WTC11 (cell line): Measurements from ENCODE around the gene FOXC1. TPM values are rescaled to one million over a fixed set of nuclear protein-coding genes. Genes with fewer than 3 reads are reported as not detected.

Experiments used
- ATAC-seq: fragments of 200-7000 bp; cut with Tn5 transposase; 2 replicates; pipeline ENCODE4 v1.10.0; 2021; ENCODE audit warnings: mild to moderate bottlenecking, moderate library complexity
- CTCF ChIA-PET: fragments of 300-600 bp; sonication (Branson Sonifier 250); formaldehyde crosslinking; loops from one replicate; lab custom pipeline; 2021; ENCODE audit warnings: antibody characterized with exemption; lab: Charles Lee
- POLR2A ChIA-PET: fragments of 350-600 bp; sonication (Branson Sonifier 250); formaldehyde crosslinking; loops from one replicate; lab custom pipeline; 2021; ENCODE audit warnings: antibody characterized with exemption; lab: Charles Lee
- DNase-seq: peaks from one replicate; pipeline ENCODE4 v3.0.0; 2021; ENCODE audit warnings: low spot score
- H3K27ac Mint-ChIP-seq: 2 replicates; pipeline ENCODE4 v1.8.0; 2021; ENCODE audit warnings: mixed read lengths
- H3K27me3 Mint-ChIP-seq: 2 replicates; pipeline ENCODE4 v1.8.0; 2021; ENCODE audit warnings: low read depth, mild to moderate bottlenecking, moderate library complexity, mixed read lengths
- H3K36me3 Mint-ChIP-seq: 2 replicates; pipeline ENCODE4 v1.8.0; 2021; ENCODE audit warnings: mixed read lengths
- H3K4me1 Mint-ChIP-seq: 2 replicates; pipeline ENCODE4 v1.8.0; 2022; ENCODE audit warnings: mixed read lengths
- H3K4me3 Mint-ChIP-seq: 2 replicates; pipeline ENCODE4 v1.8.0; 2021; ENCODE audit warnings: mild to moderate bottlenecking, moderate library complexity, mixed read lengths
- H3K9me3 Mint-ChIP-seq: 2 replicates; pipeline ENCODE4 v1.8.0; 2021; ENCODE audit warnings: mixed read lengths
- CREB1 ChIP-seq: sonication (generic); formaldehyde crosslinking; IDR thresholded peaks from 2 replicates; pipeline ENCODE4 v1.8.0; 2023; ENCODE audit warnings: mild to moderate bottlenecking, missing genetic modification reagents
- E2F1 ChIP-seq: sonication (generic); formaldehyde crosslinking; IDR thresholded peaks from 2 replicates; pipeline ENCODE4 v1.8.0; 2022; ENCODE audit warnings: mild to moderate bottlenecking, missing genetic modification reagents
- ELF4 ChIP-seq: sonication (generic); formaldehyde crosslinking; IDR thresholded peaks from 2 replicates; pipeline ENCODE4 v1.8.1; 2022; ENCODE audit warnings: low read depth, mild to moderate bottlenecking, moderate library complexity, missing genetic modification reagents
- EMX1 ChIP-seq: fragments of 250-450 bp; sonication (Bioruptor Pico); IDR thresholded peaks from 2 replicates; pipeline ENCODE4 v1.8.0; 2021; ENCODE audit warnings: mild to moderate bottlenecking
- ESRRA ChIP-seq: sonication (generic); formaldehyde crosslinking; IDR thresholded peaks from 2 replicates; pipeline ENCODE4 v1.8.1; 2022; ENCODE audit warnings: mild to moderate bottlenecking, missing genetic modification reagents, borderline replicate concordance
- FOXJ3 ChIP-seq: sonication (generic); formaldehyde crosslinking; IDR thresholded peaks from 2 replicates; pipeline ENCODE4 v1.9.0; 2021; ENCODE audit warnings: missing genetic modification reagents, mild to moderate bottlenecking, borderline replicate concordance
- FOXK1 ChIP-seq: sonication (generic); formaldehyde crosslinking; IDR thresholded peaks from 2 replicates; pipeline ENCODE4 v1.8.0; 2022; ENCODE audit warnings: mild to moderate bottlenecking, moderate library complexity, missing genetic modification reagents
- JUN ChIP-seq: sonication (generic); formaldehyde crosslinking; IDR thresholded peaks from 2 replicates; pipeline ENCODE4 v1.8.0; 2023; ENCODE audit warnings: mild to moderate bottlenecking, missing genetic modification reagents
- MAX ChIP-seq: sonication (generic); formaldehyde crosslinking; IDR thresholded peaks from 2 replicates; pipeline ENCODE4 v1.8.0; 2022; ENCODE audit warnings: mild to moderate bottlenecking, missing genetic modification reagents
- MLX ChIP-seq: sonication (generic); formaldehyde crosslinking; IDR thresholded peaks from 2 replicates; pipeline ENCODE4 v1.8.1; 2023; ENCODE audit warnings: mild to moderate bottlenecking, missing genetic modification reagents, moderate library complexity
- MXD4 ChIP-seq: fragments of 250-450 bp; sonication (Bioruptor Pico); IDR thresholded peaks from 2 replicates; pipeline ENCODE4 v1.8.0; 2021; ENCODE audit warnings: mild to moderate bottlenecking, moderate library complexity, borderline replicate concordance
- OVOL2 ChIP-seq: fragments of 250-450 bp; sonication (Bioruptor Pico); IDR thresholded peaks from 2 replicates; pipeline ENCODE4 v1.9.0; 2021; ENCODE audit warnings: mild to moderate bottlenecking, borderline replicate concordance
- PREB ChIP-seq: sonication (generic); formaldehyde crosslinking; IDR thresholded peaks from 2 replicates; pipeline ENCODE4 v1.8.1; 2022; ENCODE audit warnings: mild to moderate bottlenecking, missing genetic modification reagents, moderate library complexity, borderline replicate concordance
- RORB ChIP-seq: fragments of 250-450 bp; sonication (Bioruptor Pico); IDR thresholded peaks from 2 replicates; pipeline ENCODE4 v1.9.0; 2021; ENCODE audit warnings: mild to moderate bottlenecking
- ZNF219 ChIP-seq: sonication (generic); formaldehyde crosslinking; IDR thresholded peaks from 2 replicates; pipeline ENCODE4 v1.8.0; 2023; ENCODE audit warnings: missing genetic modification reagents, mild to moderate bottlenecking, borderline replicate concordance
- ZNF232 ChIP-seq: sonication (generic); formaldehyde crosslinking; IDR thresholded peaks from 2 replicates; pipeline ENCODE4 v1.8.0; 2022; ENCODE audit warnings: mild to moderate bottlenecking, missing genetic modification reagents
- ZNF263 ChIP-seq: sonication (generic); formaldehyde crosslinking; IDR thresholded peaks from 2 replicates; pipeline ENCODE4 v1.8.1; 2022; ENCODE audit warnings: low read depth, mild to moderate bottlenecking, moderate library complexity, missing genetic modification reagents
- ZNF317 ChIP-seq: sonication (generic); formaldehyde crosslinking; IDR thresholded peaks from 2 replicates; pipeline ENCODE4 v1.8.1; 2023; ENCODE audit warnings: low read depth, mild to moderate bottlenecking, moderate library complexity, missing genetic modification reagents, borderline replicate concordance
- ZNF416 ChIP-seq: fragments of 250-450 bp; sonication (Bioruptor Pico); IDR thresholded peaks from 2 replicates; pipeline ENCODE4 v1.9.0; 2021; ENCODE audit warnings: mild to moderate bottlenecking, inconsistent platforms
- total RNA-seq: library from RNA; stranded (reverse); gene quantifications from 3 replicates; pipeline ENCODE4 v1.2.3, GENCODE V29; 2021
- TF ChIP-seq, protein P1 (sequence below): sonication (generic); formaldehyde crosslinking; IDR thresholded peaks from 2 replicates; pipeline ENCODE4 v1.8.1; 2022; ENCODE audit warnings: mild to moderate bottlenecking, moderate library complexity, missing genetic modification reagents
- TF ChIP-seq, protein P2 (sequence below): fragments of 250-450 bp; sonication (Bioruptor Pico); IDR thresholded peaks from 2 replicates; pipeline ENCODE4 v1.9.0; 2021; ENCODE audit warnings: mild to moderate bottlenecking

FOXC1 gene
- total RNA-seq, 1 experiment from 2014 or later = 10.7 TPM

GRCh38 chr6:1613688-1614447 lies 4.2 kb downstream of the FOXC1 start:
- no peaks in the 10 kb centered on the region for H3K36me3 Mint-ChIP-seq
- H3K4me1 Mint-ChIP-seq = peaks cover 36% of the 10 kb centered on the region
- ATAC-seq (peak; percentile 40), DNase-seq (peak; percentile 80)
- no peaks in the 10 kb centered on the region for H3K9me3 Mint-ChIP-seq
- ChIA-PET POLR2A (no interaction called here), CTCF (interaction anchor here (0.6 to 1.7 kb wide), 5 partner anchors 8 to 226 kb away, joined by 3 to 7 read pairs (median 5); no protein-coding TSS in a partner anchor)
- peak overlapping the region; percentile 74 for H3K4me3 Mint-ChIP-seq
- H3K27ac Mint-ChIP-seq = no peak overlapping the region
- H3K27me3 Mint-ChIP-seq = peaks cover 85% of the 10 kb centered on the region
- TF ChIP-seq ELF4 = no peak
- TF ChIP-seq, protein P1, sequence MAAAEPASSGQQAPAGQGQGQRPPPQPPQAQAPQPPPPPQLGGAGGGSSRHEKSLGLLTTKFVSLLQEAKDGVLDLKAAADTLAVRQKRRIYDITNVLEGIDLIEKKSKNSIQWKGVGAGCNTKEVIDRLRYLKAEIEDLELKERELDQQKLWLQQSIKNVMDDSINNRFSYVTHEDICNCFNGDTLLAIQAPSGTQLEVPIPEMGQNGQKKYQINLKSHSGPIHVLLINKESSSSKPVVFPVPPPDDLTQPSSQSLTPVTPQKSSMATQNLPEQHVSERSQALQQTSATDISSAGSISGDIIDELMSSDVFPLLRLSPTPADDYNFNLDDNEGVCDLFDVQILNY (CRISPR knock-in tag) = no peak
- TF ChIP-seq EMX1 = no peak
- no peak for TF ChIP-seq MXD4 (CRISPR knock-in tag)
- TF ChIP-seq ZNF263 (CRISPR knock-in tag) = no peak
- TF ChIP-seq ZNF317 (CRISPR knock-in tag) = no peak
- no peak for TF ChIP-seq JUN (CRISPR knock-in tag)
- TF ChIP-seq ESRRA (CRISPR knock-in tag) = no peak
- TF ChIP-seq E2F1 (CRISPR knock-in tag) = no peak
- TF ChIP-seq ZNF232 (CRISPR knock-in tag) = no peak
- TF ChIP-seq MLX (CRISPR knock-in tag) = no peak

GRCh38 chr6:1614448-1615150 lies 4.9 kb downstream of the FOXC1 start:
- TF ChIP-seq ZNF416 (CRISPR knock-in tag) (no peak), FOXJ3 (CRISPR knock-in tag) (no peak)
- H3K36me3 Mint-ChIP-seq = no peaks in the 10 kb centered on the region
- peak overlapping the region; percentile 30; the same call in 1 of the 2 replicates for H3K4me3 Mint-ChIP-seq
- H3K9me3 Mint-ChIP-seq = no peaks in the 10 kb centered on the region
- POLR2A ChIA-PET = interaction anchor here (0.6 kb wide), 1 partner anchor 10 kb away, joined by 3 read pairs; no protein-coding TSS in a partner anchor
- peaks cover 86% of the 10 kb centered on the region for H3K27me3 Mint-ChIP-seq
- H3K4me1 Mint-ChIP-seq = peaks cover 36% of the 10 kb centered on the region
- no peak overlapping the region for H3K27ac Mint-ChIP-seq
- CTCF ChIA-PET = interaction anchor here (0.6 to 1.7 kb wide), 4 partner anchors 8 to 226 kb away, joined by 3 to 7 read pairs (median 5); no protein-coding TSS in a partner anchor
- ATAC-seq = peak; percentile 1; the same call in 1 of the 2 replicates
- peak; percentile 42 for DNase-seq

DNA sequence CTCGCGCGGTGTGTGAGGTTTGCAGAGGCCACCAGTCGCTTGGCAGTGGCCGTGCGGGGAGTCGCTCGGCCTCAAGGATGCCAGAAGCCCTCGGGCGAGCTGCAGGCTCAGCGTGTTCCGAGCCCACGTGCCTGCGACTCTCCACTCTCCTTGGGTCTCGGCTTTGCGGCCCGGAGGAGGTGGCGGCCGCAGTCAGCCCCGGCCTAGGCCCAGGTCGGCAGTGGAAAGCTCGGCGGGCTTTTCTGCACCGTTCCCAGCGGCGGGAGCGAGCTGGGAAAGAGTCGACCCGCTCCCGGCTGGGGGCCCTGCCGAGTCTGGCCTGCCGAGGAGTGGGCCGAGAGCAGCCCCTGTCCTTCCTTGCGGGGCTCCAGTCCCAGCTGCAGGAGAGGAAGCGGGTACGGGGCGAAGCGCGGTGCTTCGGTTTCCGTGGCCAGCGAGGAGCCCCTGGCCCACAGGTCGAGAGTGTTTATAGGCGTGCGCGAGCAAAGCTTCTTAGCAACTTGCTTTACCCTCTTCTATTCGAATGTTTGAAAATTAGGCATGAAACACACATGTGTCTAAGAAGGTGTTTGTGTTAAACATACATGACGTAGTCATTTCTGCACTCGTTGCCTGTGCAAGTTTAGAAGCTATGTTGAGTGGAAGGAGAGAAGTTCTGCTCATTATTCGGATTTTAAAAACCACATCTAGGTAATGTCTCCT lies 5.6 kb downstream of the FOXC1 start:
- no peak for DNase-seq
- peaks cover 90% of the 10 kb centered on the region for H3K27me3 Mint-ChIP-seq
- ChIA-PET CTCF (interaction anchor here (1.0 to 5.8 kb wide), 4 partner anchors 8 to 106 kb away, joined by 3 to 30 read pairs (median 6); no protein-coding TSS in a partner anchor), POLR2A (interaction anchor here (0.6 kb wide), 1 partner anchor 9 kb away, joined by 3 read pairs; no protein-coding TSS in a partner anchor)
- no peak for ATAC-seq
- peaks cover 36% of the 10 kb centered on the region for H3K4me1 Mint-ChIP-seq
- H3K36me3 Mint-ChIP-seq = no peaks in the 10 kb centered on the region
- H3K4me3 Mint-ChIP-seq = peak overlapping the region; percentile 46
- no peak overlapping the region for H3K27ac Mint-ChIP-seq
- no peaks in the 10 kb centered on the region for H3K9me3 Mint-ChIP-seq
- TF ChIP-seq, protein P2, sequence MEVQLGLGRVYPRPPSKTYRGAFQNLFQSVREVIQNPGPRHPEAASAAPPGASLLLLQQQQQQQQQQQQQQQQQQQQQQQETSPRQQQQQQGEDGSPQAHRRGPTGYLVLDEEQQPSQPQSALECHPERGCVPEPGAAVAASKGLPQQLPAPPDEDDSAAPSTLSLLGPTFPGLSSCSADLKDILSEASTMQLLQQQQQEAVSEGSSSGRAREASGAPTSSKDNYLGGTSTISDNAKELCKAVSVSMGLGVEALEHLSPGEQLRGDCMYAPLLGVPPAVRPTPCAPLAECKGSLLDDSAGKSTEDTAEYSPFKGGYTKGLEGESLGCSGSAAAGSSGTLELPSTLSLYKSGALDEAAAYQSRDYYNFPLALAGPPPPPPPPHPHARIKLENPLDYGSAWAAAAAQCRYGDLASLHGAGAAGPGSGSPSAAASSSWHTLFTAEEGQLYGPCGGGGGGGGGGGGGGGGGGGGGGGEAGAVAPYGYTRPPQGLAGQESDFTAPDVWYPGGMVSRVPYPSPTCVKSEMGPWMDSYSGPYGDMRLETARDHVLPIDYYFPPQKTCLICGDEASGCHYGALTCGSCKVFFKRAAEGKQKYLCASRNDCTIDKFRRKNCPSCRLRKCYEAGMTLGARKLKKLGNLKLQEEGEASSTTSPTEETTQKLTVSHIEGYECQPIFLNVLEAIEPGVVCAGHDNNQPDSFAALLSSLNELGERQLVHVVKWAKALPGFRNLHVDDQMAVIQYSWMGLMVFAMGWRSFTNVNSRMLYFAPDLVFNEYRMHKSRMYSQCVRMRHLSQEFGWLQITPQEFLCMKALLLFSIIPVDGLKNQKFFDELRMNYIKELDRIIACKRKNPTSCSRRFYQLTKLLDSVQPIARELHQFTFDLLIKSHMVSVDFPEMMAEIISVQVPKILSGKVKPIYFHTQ (CRISPR knock-in tag) = no peak
- TF ChIP-seq RORB (CRISPR knock-in tag) (no peak), OVOL2 (CRISPR knock-in tag) (no peak), ZNF317 (CRISPR knock-in tag) (no peak), ZNF219 (CRISPR knock-in tag) (no peak), PREB (CRISPR knock-in tag) (no peak), MAX (CRISPR knock-in tag) (no peak), CREB1 (no peak), FOXK1 (CRISPR knock-in tag) (no peak)
